ENCODE results near the gene STX18. TPM values are rescaled to one million over a fixed set of nuclear protein-coding genes. Genes with fewer than 3 reads are reported as not detected.
A peak's percentile ranks its signal among the peaks of the same experiment; 100 is the strongest.
"Not testable (repeated sequence)": the region's sequence is repeated elsewhere in the genome, so short reads cannot be mapped to it uniquely, and the experiment has no call there.

STX18 gene
- total RNA-seq, 1 experiment from 2014 or later, result 32.7 TPM

DNA sequence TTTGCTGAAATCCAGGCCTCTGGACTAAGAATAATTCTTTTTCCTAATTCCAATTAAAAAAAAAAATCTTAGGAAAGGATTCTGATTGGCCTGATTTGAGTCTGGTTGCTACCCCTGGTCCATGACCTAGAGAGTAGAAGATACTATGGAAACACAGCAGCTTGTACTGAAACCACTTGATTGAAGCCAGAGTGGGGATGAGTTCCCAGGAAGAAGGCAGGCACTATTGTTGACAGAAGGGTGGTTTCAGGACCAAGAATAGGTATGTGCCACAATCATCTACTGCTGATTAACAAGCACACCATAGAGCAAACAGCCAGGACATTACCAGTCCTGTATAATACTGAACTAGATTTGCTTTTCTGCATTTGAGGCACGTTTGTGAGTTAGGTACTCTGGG, 29.6 kb downstream of the STX18 start:
- Mint-ChIP-seq H3K36me3 (ENCODE audit: insufficient read depth, unreplicated experiment) (no peaks in the 10 kb centered on the region), H3K4me3 (ENCODE audit: unreplicated experiment) (no peak overlapping the region), H3K27ac (ENCODE audit: low read depth, unreplicated experiment) (no peak overlapping the region), H3K27me3 (ENCODE audit: insufficient read depth, unreplicated experiment) (no peaks in the 10 kb centered on the region), H3K4me1 (ENCODE audit: insufficient read depth, unreplicated experiment) (no peaks in the 10 kb centered on the region), H3K9me3 (ENCODE audit: unreplicated experiment) (no peaks in the 10 kb centered on the region)
- no peak for DNase-seq (ENCODE audit: unreplicated experiment)
- CTCF ChIA-PET, result interaction anchor here (0.6 to 1.4 kb wide), 4 partner anchors 8 to 1559 kb away, joined by 3 to 7 read pairs (median 4); no protein-coding TSS in a partner anchor
- no TSS peak for BruUV-seq (replicated peaks)
- intact Hi-C loops (cut with micrococcal nuclease), result no loop called here
- POLR2A ChIA-PET, result no interaction called here
- TF ChIP-seq, protein P1, sequence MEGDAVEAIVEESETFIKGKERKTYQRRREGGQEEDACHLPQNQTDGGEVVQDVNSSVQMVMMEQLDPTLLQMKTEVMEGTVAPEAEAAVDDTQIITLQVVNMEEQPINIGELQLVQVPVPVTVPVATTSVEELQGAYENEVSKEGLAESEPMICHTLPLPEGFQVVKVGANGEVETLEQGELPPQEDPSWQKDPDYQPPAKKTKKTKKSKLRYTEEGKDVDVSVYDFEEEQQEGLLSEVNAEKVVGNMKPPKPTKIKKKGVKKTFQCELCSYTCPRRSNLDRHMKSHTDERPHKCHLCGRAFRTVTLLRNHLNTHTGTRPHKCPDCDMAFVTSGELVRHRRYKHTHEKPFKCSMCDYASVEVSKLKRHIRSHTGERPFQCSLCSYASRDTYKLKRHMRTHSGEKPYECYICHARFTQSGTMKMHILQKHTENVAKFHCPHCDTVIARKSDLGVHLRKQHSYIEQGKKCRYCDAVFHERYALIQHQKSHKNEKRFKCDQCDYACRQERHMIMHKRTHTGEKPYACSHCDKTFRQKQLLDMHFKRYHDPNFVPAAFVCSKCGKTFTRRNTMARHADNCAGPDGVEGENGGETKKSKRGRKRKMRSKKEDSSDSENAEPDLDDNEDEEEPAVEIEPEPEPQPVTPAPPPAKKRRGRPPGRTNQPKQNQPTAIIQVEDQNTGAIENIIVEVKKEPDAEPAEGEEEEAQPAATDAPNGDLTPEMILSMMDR (IDR thresholded peaks at IDR 0.05; ENCODE audit: unreplicated experiment), result no peak

DNA sequence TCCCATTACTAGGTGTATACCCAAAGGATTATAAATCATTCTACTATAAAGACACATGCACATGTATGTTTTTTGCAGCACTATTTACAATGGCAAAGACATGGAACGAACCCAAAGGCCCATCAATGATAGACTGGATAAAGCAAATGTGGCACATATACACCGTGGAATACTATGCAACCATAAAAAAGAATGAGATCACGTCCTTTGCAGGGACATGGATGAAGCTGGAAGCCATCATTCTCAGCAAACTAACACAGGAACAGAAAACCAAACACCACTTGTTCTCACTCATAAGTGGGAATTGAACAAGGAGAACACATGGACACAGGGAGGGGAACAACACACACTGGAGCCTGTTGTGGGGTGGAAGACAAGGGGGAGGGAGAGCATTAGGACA, 31.2 kb downstream of the STX18 start:
- not testable (repeated sequence) for H3K27ac Mint-ChIP-seq (ENCODE audit: low read depth, unreplicated experiment)

DNA sequence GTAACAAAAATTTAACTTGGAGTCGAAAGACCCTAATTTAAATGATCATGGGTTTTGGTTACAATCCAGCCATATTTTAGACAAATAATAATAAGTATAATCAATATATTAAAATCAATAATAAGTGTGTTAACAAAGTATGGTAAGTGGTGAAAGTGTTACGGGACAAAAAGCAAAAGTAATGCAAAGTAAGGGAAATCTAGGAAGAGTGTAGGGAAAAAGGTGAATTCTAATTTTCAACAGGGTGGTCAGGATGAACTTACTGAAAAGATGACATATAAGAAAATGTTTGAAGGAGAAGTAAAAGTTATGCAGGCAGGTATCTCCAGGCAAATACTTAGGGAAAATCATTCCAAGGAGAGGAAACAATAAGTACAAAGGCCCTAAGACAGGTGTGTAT, 32.3 kb downstream of the STX18 start:
- BruUV-seq (replicated peaks), result no TSS peak
- POLR2A ChIA-PET, result no interaction called here

More for the DNA sequence above, 31.2 kb downstream of the STX18 start:
- H3K27me3 Mint-ChIP-seq (ENCODE audit: insufficient read depth, unreplicated experiment); DNase-seq (ENCODE audit: unreplicated experiment); POLR2A ChIA-PET; intact Hi-C loops (cut with micrococcal nuclease); H3K4me3 Mint-ChIP-seq (ENCODE audit: unreplicated experiment); BruUV-seq (replicated peaks); H3K9me3 Mint-ChIP-seq (ENCODE audit: unreplicated experiment); H3K4me1 Mint-ChIP-seq (ENCODE audit: insufficient read depth, unreplicated experiment); H3K36me3 Mint-ChIP-seq (ENCODE audit: insufficient read depth, unreplicated experiment): not testable (repeated sequence)
- CTCF ChIA-PET, result interaction anchor here (0.7 to 1.3 kb wide), 2 partner anchors 9 to 1249 kb away, joined by 3 to 6 read pairs; no protein-coding TSS in a partner anchor

DNA sequence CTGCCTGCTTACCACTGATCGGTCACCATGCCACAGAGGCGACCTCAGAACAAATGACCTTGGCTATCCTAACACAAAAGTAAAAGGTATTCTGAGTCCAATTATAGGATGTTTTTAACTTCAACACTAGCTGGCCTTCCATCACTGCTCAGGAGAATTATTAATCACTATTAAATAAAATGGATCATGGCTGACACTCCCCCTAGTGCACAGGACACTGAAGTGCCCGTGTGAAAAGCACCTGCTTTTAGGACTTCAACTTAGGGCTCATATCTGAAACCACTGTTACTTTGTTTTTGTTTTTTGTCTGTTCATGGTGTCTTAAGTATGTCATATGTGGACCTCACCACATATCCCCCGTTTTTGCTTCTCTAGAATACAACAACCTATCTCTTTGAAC, 33.9 kb downstream of the STX18 start:
- BruUV-seq (replicated peaks), result no TSS peak
- Mint-ChIP-seq H3K27me3 (ENCODE audit: insufficient read depth, unreplicated experiment) (no peaks in the 10 kb centered on the region), H3K4me3 (ENCODE audit: unreplicated experiment) (no peak overlapping the region), H3K36me3 (ENCODE audit: insufficient read depth, unreplicated experiment) (no peaks in the 10 kb centered on the region), H3K4me1 (ENCODE audit: insufficient read depth, unreplicated experiment) (no peaks in the 10 kb centered on the region), H3K9me3 (ENCODE audit: unreplicated experiment) (no peaks in the 10 kb centered on the region), H3K27ac (ENCODE audit: low read depth, unreplicated experiment) (no peak overlapping the region)
- DNase-seq (ENCODE audit: unreplicated experiment), result peak; percentile 18
- intact Hi-C loops (cut with micrococcal nuclease), result no loop called here
- ChIA-PET POLR2A (interaction anchor here (0.7 kb wide), 1 partner anchor 34 kb away, joined by 3 read pairs; the partner anchor contains the start of gene STX18), CTCF (interaction anchor here (0.6 to 3.3 kb wide), 12 partner anchors 11 to 272 kb away, joined by 3 to 15 read pairs (median 3); no protein-coding TSS in a partner anchor)
- TF ChIP-seq, protein P1 (IDR thresholded peaks at IDR 0.05; ENCODE audit: unreplicated experiment), result peak; percentile 35

More for the DNA sequence above, 32.3 kb downstream of the STX18 start:
- no peak for DNase-seq (ENCODE audit: unreplicated experiment)
- TF ChIP-seq, protein P1 (IDR thresholded peaks at IDR 0.05; ENCODE audit: unreplicated experiment), result no peak
- Mint-ChIP-seq H3K4me3 (ENCODE audit: unreplicated experiment) (no peak overlapping the region), H3K4me1 (ENCODE audit: insufficient read depth, unreplicated experiment) (no peaks in the 10 kb centered on the region), H3K9me3 (ENCODE audit: unreplicated experiment) (no peaks in the 10 kb centered on the region), H3K27ac (ENCODE audit: low read depth, unreplicated experiment) (no peak overlapping the region), H3K27me3 (ENCODE audit: insufficient read depth, unreplicated experiment) (no peaks in the 10 kb centered on the region), H3K36me3 (ENCODE audit: insufficient read depth, unreplicated experiment) (no peaks in the 10 kb centered on the region)
- CTCF ChIA-PET, result interaction anchor here (3.3 kb wide), 1 partner anchor 10 kb away, joined by 15 read pairs; no protein-coding TSS in a partner anchor
- intact Hi-C loops (cut with micrococcal nuclease), result no loop called here
